ENCODE measurements around the gene POU2AF3.
A peak's percentile ranks its signal among the peaks of the same experiment; 100 is the strongest.

The POU2AF3 gene

GRCh38 chr11:111348147-111348546 lies 49.8 kb downstream of the POU2AF3 start:
- H3F3A ChIP-seq (ENCODE audit: insufficient read depth, low read length): peaks cover 24% of the 10 kb centered on the region
- no peaks in the 10 kb centered on the region for H3K27me3 ChIP-seq (ENCODE audit: insufficient read depth, low read length)
- H3K79me2 ChIP-seq (ENCODE audit: insufficient read depth, low read length): no peaks in the 10 kb centered on the region
- TF ChIP-seq EZH2 (IDR thresholded peaks at IDR 0.05; ENCODE audit: borderline replicate concordance, low read length) (no peak), CTCF (IDR thresholded peaks at IDR 0.05; ENCODE audit: low read length) (no peak)
- no peak overlapping the region for H2AFZ ChIP-seq (ENCODE audit: low read length)
- H3K9me3 ChIP-seq (ENCODE audit: low read length): no peaks in the 10 kb centered on the region
- no peaks in the 10 kb centered on the region for H4K20me1 ChIP-seq (ENCODE audit: insufficient read depth, low read length)
- H3K4me3 ChIP-seq (ENCODE audit: low read depth, low read length, poor library complexity, severe bottlenecking): no peak overlapping the region
- no peak overlapping the region for H3K9ac ChIP-seq (ENCODE audit: low read length)
- peaks cover 37% of the 10 kb centered on the region for H3K36me3 ChIP-seq (ENCODE audit: insufficient read depth, low read length)
- no peaks in the 10 kb centered on the region for H3K4me1 ChIP-seq (ENCODE audit: insufficient read depth, low read length, severe bottlenecking)
- H3K4me2 ChIP-seq (ENCODE audit: low read length): no peak overlapping the region
- H3K27ac ChIP-seq (ENCODE audit: low read depth, low read length, poor library complexity, severe bottlenecking): no peak overlapping the region
- H3K9me2 ChIP-seq (ENCODE audit: low read depth, low read length): no peaks in the 10 kb centered on the region

- TF ChIP-seq CTCF (IDR thresholded peaks at IDR 0.05; ENCODE audit: low read length): no peak
- no peak for TF ChIP-seq EZH2 (IDR thresholded peaks at IDR 0.05; ENCODE audit: borderline replicate concordance, low read length)
- Histone ChIP-seq H3K9me3 (ENCODE audit: low read length) (no peaks in the 10 kb centered on the region), H3K4me1 (ENCODE audit: insufficient read depth, low read length, severe bottlenecking) (peaks cover 2% of the 10 kb centered on the region), H3K27me3 (ENCODE audit: insufficient read depth, low read length) (no peaks in the 10 kb centered on the region), H3K4me2 (ENCODE audit: low read length) (no peak overlapping the region), H3K9me2 (ENCODE audit: low read depth, low read length) (no peaks in the 10 kb centered on the region), H3K27ac (ENCODE audit: low read depth, low read length, poor library complexity, severe bottlenecking) (peak overlapping the region; percentile 2), H3K9ac (ENCODE audit: low read length) (no peak overlapping the region), H3K4me3 (ENCODE audit: low read depth, low read length, poor library complexity, severe bottlenecking) (no peak overlapping the region), H4K20me1 (ENCODE audit: insufficient read depth, low read length) (no peaks in the 10 kb centered on the region), H3K36me3 (ENCODE audit: insufficient read depth, low read length) (peaks cover 48% of the 10 kb centered on the region), H3F3A (ENCODE audit: insufficient read depth, low read length) (peaks cover 24% of the 10 kb centered on the region), H2AFZ (ENCODE audit: low read length) (no peak overlapping the region), H3K79me2 (ENCODE audit: insufficient read depth, low read length) (no peaks in the 10 kb centered on the region)
Measured at GRCh38 chr11:111349191-111349695, 50.9 kb downstream of the POU2AF3 start.

- no peaks in the 10 kb centered on the region for H3K79me2 ChIP-seq (ENCODE audit: insufficient read depth, low read length)
- H3K27ac ChIP-seq (ENCODE audit: low read depth, low read length, poor library complexity, severe bottlenecking): peak overlapping the region; percentile 0
- no peak for TF ChIP-seq CTCF (IDR thresholded peaks at IDR 0.05; ENCODE audit: low read length)
- no peak for TF ChIP-seq EZH2 (IDR thresholded peaks at IDR 0.05; ENCODE audit: borderline replicate concordance, low read length)
- no peaks in the 10 kb centered on the region for H3K9me3 ChIP-seq (ENCODE audit: low read length)
- H4K20me1 ChIP-seq (ENCODE audit: insufficient read depth, low read length): no peaks in the 10 kb centered on the region
- H2AFZ ChIP-seq (ENCODE audit: low read length): no peak overlapping the region
- H3K9ac ChIP-seq (ENCODE audit: low read length): no peak overlapping the region
- peaks cover 18% of the 10 kb centered on the region for H3K4me1 ChIP-seq (ENCODE audit: insufficient read depth, low read length, severe bottlenecking)
- H3K4me3 ChIP-seq (ENCODE audit: low read depth, low read length, poor library complexity, severe bottlenecking): no peak overlapping the region
- no peaks in the 10 kb centered on the region for H3K9me2 ChIP-seq (ENCODE audit: low read depth, low read length)
- no peak overlapping the region for H3K4me2 ChIP-seq (ENCODE audit: low read length)
- H3F3A ChIP-seq (ENCODE audit: insufficient read depth, low read length): peaks cover 24% of the 10 kb centered on the region
- no peaks in the 10 kb centered on the region for H3K27me3 ChIP-seq (ENCODE audit: insufficient read depth, low read length)
- H3K36me3 ChIP-seq (ENCODE audit: insufficient read depth, low read length): peaks cover 64% of the 10 kb centered on the region
Measured at GRCh38 chr11:111350811-111351210, 52.5 kb downstream of the POU2AF3 start.

Data from OCI-LY1 (cell line).